Calu3 (cell line): Measurements from ENCODE around the gene OR1B1. TPM values are rescaled to one million over a fixed set of nuclear protein-coding genes. Genes with fewer than 3 reads are reported as not detected.

Experiments used
- BruUV-seq: library from RNA; stranded (reverse); fragments of 400-500 nt; replicated peaks from 2 replicates; lab custom pipeline; 2021; lab: Mats Ljungman, UMichigan
- CTCF ChIA-PET: fragments of 300-600 bp; sonication (Branson Sonifier 250); formaldehyde crosslinking; loops from one replicate; lab custom pipeline; 2022; ENCODE audit warnings: antibody characterized with exemption; lab: Charles Lee
- DNase-seq: peaks from one replicate; pipeline ENCODE4 v3.0.0; 2022
- H3K27ac Mint-ChIP-seq: one replicate; pipeline ENCODE4 v1.8.0; 2022; ENCODE audit warnings: mixed read lengths; ENCODE audit not compliant: unreplicated experiment
- H3K27me3 Mint-ChIP-seq: one replicate; pipeline ENCODE4 v1.8.0; 2022; ENCODE audit warnings: mixed read lengths; ENCODE audit not compliant: unreplicated experiment
- H3K36me3 Mint-ChIP-seq: one replicate; pipeline ENCODE4 v1.8.0; 2022; ENCODE audit warnings: mild to moderate bottlenecking, moderate library complexity, mixed read lengths; ENCODE audit not compliant: insufficient read depth, unreplicated experiment
- H3K4me1 Mint-ChIP-seq: one replicate; pipeline ENCODE4 v1.8.0; 2022; ENCODE audit warnings: mild to moderate bottlenecking, low read depth, mixed read lengths; ENCODE audit not compliant: unreplicated experiment
- H3K4me3 Mint-ChIP-seq: one replicate; pipeline ENCODE4 v1.8.0; 2022; ENCODE audit warnings: mild to moderate bottlenecking, low read depth, moderate library complexity, mixed read lengths; ENCODE audit not compliant: unreplicated experiment
- H3K9me3 Mint-ChIP-seq: one replicate; pipeline ENCODE4 v1.8.0; 2022; ENCODE audit warnings: low read depth, mixed read lengths; ENCODE audit not compliant: unreplicated experiment
- intact Hi-C: fragments of 100-400 bp; cut with micrococcal nuclease; formaldehyde crosslinking; loops from one replicate; pipeline ENCODE4 v1.10.0; 2022; ENCODE audit not compliant: unreplicated experiment
- total RNA-seq: library from RNA; stranded (reverse); gene quantifications from 2 replicates; pipeline ENCODE4 v1.2.3, GENCODE V29; 2022
- TF ChIP-seq, protein P1 (sequence below): fragments of 200-600 bp; IDR thresholded peaks from one replicate; pipeline ENCODE4 v1.8.0; 2022; ENCODE audit warnings: antibody characterized with exemption; ENCODE audit not compliant: unreplicated experiment

OR1B1 gene
- total RNA-seq, 1 experiment from 2014 or later: not detected

GRCh38 chr9:122661416-122661815 is 4.0 kb upstream of the OR1B1 start, which contains the start of gene OR1L1:
Gene OR1L1, plus strand, starts transcription at chr9:122661716. Its CDS starts 0 bp downstream, at chr9:122661716.
- no peak for DNase-seq
- Mint-ChIP-seq H3K27ac (no peak within 1 kb of the TSS), H3K36me3 (no peaks in the 10 kb centered on the region), H3K4me3 (no peak within 1 kb of the TSS), H3K9me3 (no peaks in the 10 kb centered on the region), H3K27me3 (peaks cover 64% of the 10 kb centered on the region), H3K4me1 (no peaks in the 10 kb centered on the region)
- BruUV-seq: no TSS peak
- TF ChIP-seq, protein P1, sequence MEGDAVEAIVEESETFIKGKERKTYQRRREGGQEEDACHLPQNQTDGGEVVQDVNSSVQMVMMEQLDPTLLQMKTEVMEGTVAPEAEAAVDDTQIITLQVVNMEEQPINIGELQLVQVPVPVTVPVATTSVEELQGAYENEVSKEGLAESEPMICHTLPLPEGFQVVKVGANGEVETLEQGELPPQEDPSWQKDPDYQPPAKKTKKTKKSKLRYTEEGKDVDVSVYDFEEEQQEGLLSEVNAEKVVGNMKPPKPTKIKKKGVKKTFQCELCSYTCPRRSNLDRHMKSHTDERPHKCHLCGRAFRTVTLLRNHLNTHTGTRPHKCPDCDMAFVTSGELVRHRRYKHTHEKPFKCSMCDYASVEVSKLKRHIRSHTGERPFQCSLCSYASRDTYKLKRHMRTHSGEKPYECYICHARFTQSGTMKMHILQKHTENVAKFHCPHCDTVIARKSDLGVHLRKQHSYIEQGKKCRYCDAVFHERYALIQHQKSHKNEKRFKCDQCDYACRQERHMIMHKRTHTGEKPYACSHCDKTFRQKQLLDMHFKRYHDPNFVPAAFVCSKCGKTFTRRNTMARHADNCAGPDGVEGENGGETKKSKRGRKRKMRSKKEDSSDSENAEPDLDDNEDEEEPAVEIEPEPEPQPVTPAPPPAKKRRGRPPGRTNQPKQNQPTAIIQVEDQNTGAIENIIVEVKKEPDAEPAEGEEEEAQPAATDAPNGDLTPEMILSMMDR: no peak
- intact Hi-C loops: no loop called here
- CTCF ChIA-PET: no interaction called here

GRCh38 chr9:122656378-122656777 is 1.0 kb downstream of the OR1B1 start:
- H3K4me3 Mint-ChIP-seq: no peak overlapping the region
- no peaks in the 10 kb centered on the region for H3K4me1 Mint-ChIP-seq
- CTCF ChIA-PET: no interaction called here
- peaks cover 17% of the 10 kb centered on the region for H3K27me3 Mint-ChIP-seq
- no peak for DNase-seq
- no TSS peak for BruUV-seq
- intact Hi-C loops: no loop called here
- H3K36me3 Mint-ChIP-seq: no peaks in the 10 kb centered on the region
- no peaks in the 10 kb centered on the region for H3K9me3 Mint-ChIP-seq
- no peak overlapping the region for H3K27ac Mint-ChIP-seq
- TF ChIP-seq, protein P1: no peak

DNA sequence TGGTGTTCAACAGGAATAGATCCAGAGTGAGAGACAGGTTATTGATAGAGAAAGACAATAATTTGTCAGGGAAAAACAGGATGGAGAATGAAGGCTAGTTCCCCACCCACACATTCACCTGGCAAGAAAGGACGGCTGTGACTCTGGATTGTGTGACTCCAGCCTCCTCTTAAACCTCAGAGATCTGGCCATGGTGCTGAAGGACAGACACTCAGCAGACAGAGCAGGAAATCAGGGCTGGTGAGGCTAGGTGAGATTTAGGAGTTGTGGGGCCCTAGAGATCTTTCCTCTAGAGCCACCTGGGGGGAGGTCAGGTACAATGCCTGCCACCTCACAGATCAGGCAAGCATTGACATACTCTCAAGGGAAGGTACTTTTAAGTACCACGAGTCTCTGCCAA is 15.2 kb downstream of the OR1B1 start:
- H3K4me3 Mint-ChIP-seq: no peak overlapping the region
- CTCF ChIA-PET: no interaction called here
- no peaks in the 10 kb centered on the region for H3K9me3 Mint-ChIP-seq
- H3K36me3 Mint-ChIP-seq: no peaks in the 10 kb centered on the region
- BruUV-seq: no TSS peak
- intact Hi-C loops: no loop called here
- no peaks in the 10 kb centered on the region for H3K4me1 Mint-ChIP-seq
- TF ChIP-seq, protein P1: no peak
- H3K27me3 Mint-ChIP-seq: peaks cover 36% of the 10 kb centered on the region
- no peak for DNase-seq
- no peak overlapping the region for H3K27ac Mint-ChIP-seq

GRCh38 chr9:122619996-122620395 is 37.4 kb downstream of the OR1B1 start:
- no peak overlapping the region for H3K27ac Mint-ChIP-seq
- no peak for DNase-seq
- peaks cover 47% of the 10 kb centered on the region for H3K27me3 Mint-ChIP-seq
- TF ChIP-seq, protein P1: no peak
- no TSS peak for BruUV-seq
- no peaks in the 10 kb centered on the region for H3K9me3 Mint-ChIP-seq
- CTCF ChIA-PET: no interaction called here
- H3K4me1 Mint-ChIP-seq: no peaks in the 10 kb centered on the region
- intact Hi-C loops: no loop called here
- H3K36me3 Mint-ChIP-seq: no peaks in the 10 kb centered on the region
- H3K4me3 Mint-ChIP-seq: no peak overlapping the region
